IMR-90 (cell line): ENCODE data around the gene ANG. TPM values are rescaled to one million over a fixed set of nuclear protein-coding genes. Genes with fewer than 3 reads are reported as not detected.

Experiments used
- ATAC-seq: fragments of 200-7000 bp; cut with Tn5 transposase; 2 replicates; pipeline ENCODE4 v1.9.1; 2020; ENCODE audit warnings: low read depth, mild to moderate bottlenecking, moderate library complexity
- BruUV-seq: library from RNA; stranded (reverse); fragments of 400-500 nt; replicated peaks from 2 replicates; lab custom pipeline; 2021; lab: Mats Ljungman, UMichigan
- CTCF ChIA-PET: fragments of 300-600 bp; formaldehyde crosslinking; extraction: SDS; loops from one replicate; lab custom pipeline; 2021; ENCODE audit warnings: antibody characterized with exemption; lab: Yijun Ruan, JAX
- POLR2A ChIA-PET: fragments of 300-600 bp; sonication (Branson Sonifier 250); formaldehyde crosslinking; loops from one replicate; lab custom pipeline; 2022; ENCODE audit warnings: antibody characterized with exemption; ENCODE audit not compliant: unreplicated experiment; lab: Charles Lee
- DNase-seq: peaks from one replicate; pipeline ENCODE4 v3.0.0; 2013
- H2AFZ ChIP-seq: replicated peaks from 2 replicates; pipeline ENCODE3; 2013; ENCODE audit warnings: low read length, mild to moderate bottlenecking; ENCODE audit not compliant: poor library complexity
- H2AK5ac ChIP-seq: 2 replicates; pipeline ENCODE4 v1.6.1; 2013; ENCODE audit warnings: low read depth, low read length, inconsistent platforms
- H2AK9ac ChIP-seq: replicated peaks from 2 replicates; pipeline ENCODE3; 2013; ENCODE audit warnings: mild to moderate bottlenecking, low read depth, low read length, moderate library complexity; ENCODE audit not compliant: poor library complexity
- H2BK120ac ChIP-seq: 2 replicates; pipeline ENCODE4 v1.6.1; 2013; ENCODE audit warnings: low read depth, low read length, inconsistent platforms
- H2BK15ac ChIP-seq: 3 replicates; pipeline ENCODE4 v1.6.1; 2013; ENCODE audit warnings: low read depth, low read length, inconsistent platforms
- H2BK20ac ChIP-seq: 2 replicates; pipeline ENCODE4 v1.6.1; 2013; ENCODE audit warnings: low read depth, mild to moderate bottlenecking, inconsistent platforms, low read length, moderate library complexity
- H2BK5ac ChIP-seq: 2 replicates; pipeline ENCODE4 v1.6.1; 2013; ENCODE audit warnings: mild to moderate bottlenecking, low read depth, low read length, inconsistent platforms; ENCODE audit not compliant: poor library complexity, severe bottlenecking
- H3K14ac ChIP-seq: replicated peaks from 2 replicates; pipeline ENCODE4 v1.6.1; 2013; ENCODE audit warnings: low read depth, low read length, inconsistent platforms
- H3K18ac ChIP-seq: 2 replicates; pipeline ENCODE4 v1.6.1; 2013; ENCODE audit warnings: low read depth, low read length, control low read depth
- H3K23ac ChIP-seq: 2 replicates; pipeline ENCODE4 v1.6.1; 2013; ENCODE audit warnings: low read depth, low read length, inconsistent platforms
- H3K27ac ChIP-seq: 2 replicates; pipeline ENCODE4 v1.5.1; 2013; ENCODE audit warnings: mild to moderate bottlenecking, control low read depth, low read length; ENCODE audit not compliant: insufficient read depth
- H3K27me3 ChIP-seq: 2 replicates; pipeline ENCODE4 v1.6.1; 2013; ENCODE audit warnings: low read length; ENCODE audit not compliant: control insufficient read depth, insufficient read depth
- H3K36me3 ChIP-seq: 2 replicates; pipeline ENCODE4 v1.6.1; 2013; ENCODE audit warnings: low read length, mixed read lengths; ENCODE audit not compliant: control insufficient read depth, insufficient read depth
- H3K4ac ChIP-seq: 2 replicates; pipeline ENCODE4 v1.6.1; 2013; ENCODE audit warnings: low read depth, low read length, inconsistent platforms
- H3K4me1 ChIP-seq: 2 replicates; pipeline ENCODE4 v1.6.1; 2013; ENCODE audit warnings: low read length, mixed read lengths; ENCODE audit not compliant: control insufficient read depth, insufficient read depth
- H3K4me2 ChIP-seq: 2 replicates; pipeline ENCODE4 v1.6.1; 2013; ENCODE audit warnings: low read depth, mild to moderate bottlenecking, control low read depth, low read length, moderate library complexity
- H3K4me3 ChIP-seq: 2 replicates; pipeline ENCODE4 v1.5.1; 2013; ENCODE audit warnings: low read depth, mild to moderate bottlenecking, control low read depth, low read length, moderate library complexity; ENCODE audit not compliant: insufficient read depth
- H3K56ac ChIP-seq: 2 replicates; pipeline ENCODE4 v1.6.1; 2013; ENCODE audit warnings: low read length, inconsistent platforms; ENCODE audit not compliant: insufficient read depth; ENCODE audit errors: extremely low read depth
- H3K79me1 ChIP-seq, 2 experiments: 2 replicates each; pipeline ENCODE4 v1.6.1; 2013; ENCODE audit warnings: low read length in 2 of 2, inconsistent platforms in 1 of 2, low read depth in 1 of 2
- H3K9ac ChIP-seq: 2 replicates; pipeline ENCODE4 v1.6.1; 2013; ENCODE audit warnings: low read depth, low read length, control low read depth
- H3K9me1 ChIP-seq: 2 replicates; pipeline ENCODE4 v1.6.1; 2013; ENCODE audit warnings: low read length, inconsistent platforms; ENCODE audit not compliant: insufficient read depth
- H3K9me3 ChIP-seq: 2 replicates; pipeline ENCODE4 v1.6.1; 2013; ENCODE audit warnings: low read length; ENCODE audit not compliant: control insufficient read depth, insufficient read depth
- H4K20me1 ChIP-seq: 2 replicates; pipeline ENCODE4 v1.6.1; 2013; ENCODE audit warnings: low read length, inconsistent platforms; ENCODE audit not compliant: insufficient read depth
- H4K5ac ChIP-seq: 2 replicates; pipeline ENCODE4 v1.6.1; 2013; ENCODE audit warnings: mild to moderate bottlenecking, low read depth, low read length, control low read depth
- H4K8ac ChIP-seq, 2 experiments: 2 replicates each; pipeline ENCODE4 v1.6.1; 2013; ENCODE audit warnings: low read depth in 2 of 2, low read length in 2 of 2, control low read depth in 1 of 2, inconsistent platforms in 1 of 2
- H4K91ac ChIP-seq: 2 replicates; pipeline ENCODE4 v1.6.1; 2013; ENCODE audit warnings: low read depth, low read length, inconsistent platforms; ENCODE audit not compliant: insufficient read depth
- BHLHE40 ChIP-seq: fragments of 150-350 bp; IDR thresholded peaks from 2 replicates; pipeline ENCODE4 v1.6.1; 2016; ENCODE audit warnings: mild to moderate bottlenecking, low read depth, low read length
- CHD1 ChIP-seq: IDR thresholded peaks from 2 replicates; pipeline ENCODE4 v1.6.1; 2012; ENCODE audit warnings: low read depth, low read length, improper control_type of control experiment
- MAFK ChIP-seq: IDR thresholded peaks from 2 replicates; pipeline ENCODE4 v1.6.1; 2012; ENCODE audit warnings: low read depth, low read length, improper control_type of control experiment
- MAZ ChIP-seq: IDR thresholded peaks from 2 replicates; pipeline ENCODE4 v1.6.1; 2012; ENCODE audit warnings: low read depth, mild to moderate bottlenecking, low read length, improper control_type of control experiment, moderate library complexity, borderline replicate concordance
- MXI1 ChIP-seq: IDR thresholded peaks from 2 replicates; pipeline ENCODE4 v1.6.1; 2012; ENCODE audit warnings: low read depth, mild to moderate bottlenecking, low read length, moderate library complexity, borderline replicate concordance
- NFE2L2 ChIP-seq: fragments of 150-350 bp; IDR thresholded peaks from 2 replicates; pipeline ENCODE4 v1.6.1; 2016; ENCODE audit warnings: low read depth, mild to moderate bottlenecking, low read length
- POLR2A ChIP-seq: IDR thresholded peaks from 2 replicates; pipeline ENCODE4 v1.6.1; 2012; ENCODE audit warnings: mild to moderate bottlenecking, low read depth, low read length
- RAD21 ChIP-seq: IDR thresholded peaks from 2 replicates; pipeline ENCODE4 v1.6.1; 2012; ENCODE audit warnings: low read length, improper control_type of control experiment
- SMC3 ChIP-seq: fragments of 150-350 bp; IDR thresholded peaks from 2 replicates; pipeline ENCODE4 v1.6.1; 2016; ENCODE audit warnings: low read depth, mild to moderate bottlenecking, antibody characterized with exemption, low read length, moderate library complexity
- WGBS, 2 experiments: methylation state at CpG; one replicate each; pipeline versions ENCODE4 v1.1.5 to v1.1.7; 2013; ENCODE audit warnings: missing lambda C conversion rate in 2 of 2; ENCODE audit not compliant: insufficient read length in 1 of 2; ENCODE audit errors: extremely low coverage in 2 of 2; 5-methylcytosine and 5-hydroxymethylcytosine counted together
- dilution Hi-C: fragments of 300-500 bp; cut with HindIII; formaldehyde crosslinking; loops from one replicate; pipeline ENCODE4 v1.14.3; 2018; ENCODE audit warnings: low sequenced_read_pairs; ENCODE audit not compliant: unreplicated experiment
- in situ Hi-C: fragments of 300-500 bp; cut with MboI; formaldehyde crosslinking; loops from 3 replicates; pipeline ENCODE4 v1.14.3; 2019; ENCODE audit warnings: low sequenced_read_pairs, inconsistent platforms, mixed read lengths
- intact Hi-C: fragments of 100-400 bp; cut with micrococcal nuclease; formaldehyde crosslinking; loops from 2 replicates; pipeline ENCODE4 v1.10.0; 2022
- polyA plus RNA-seq, 3 experiments: library from polyadenylated mRNA; depleted of rRNA; stranded (reverse); fragments of >200 nt; gene quantifications; 2 replicates each; pipeline ENCODE4 v1.2.3, GENCODE V29; 2012; ENCODE audit warnings: low replicate concordance in 1 of 3
- total RNA-seq: library from RNA; depleted of rRNA; stranded (reverse); fragments of >200 nt; gene quantifications from 2 replicates; pipeline ENCODE4 v1.2.3, GENCODE V29; 2012
- TF ChIP-seq, protein P1 (sequence below): fragments of 150-350 bp; IDR thresholded peaks from 2 replicates; pipeline ENCODE4 v1.6.1; 2016; ENCODE audit warnings: low read depth, mild to moderate bottlenecking, low read length, moderate library complexity, borderline replicate concordance
- TF ChIP-seq, protein P2 (sequence below): conservative IDR thresholded peaks from 2 replicates; pipeline ENCODE4 v1.5.1; 2012; ENCODE audit warnings: mild to moderate bottlenecking, low read depth, low read length, improper control_type of control experiment

Gene ANG
- total and polyA plus RNA-seq, 2 of the 4 experiments (the other 2 are of a cell fraction): 3.6 to 4.7 TPM

DNA sequence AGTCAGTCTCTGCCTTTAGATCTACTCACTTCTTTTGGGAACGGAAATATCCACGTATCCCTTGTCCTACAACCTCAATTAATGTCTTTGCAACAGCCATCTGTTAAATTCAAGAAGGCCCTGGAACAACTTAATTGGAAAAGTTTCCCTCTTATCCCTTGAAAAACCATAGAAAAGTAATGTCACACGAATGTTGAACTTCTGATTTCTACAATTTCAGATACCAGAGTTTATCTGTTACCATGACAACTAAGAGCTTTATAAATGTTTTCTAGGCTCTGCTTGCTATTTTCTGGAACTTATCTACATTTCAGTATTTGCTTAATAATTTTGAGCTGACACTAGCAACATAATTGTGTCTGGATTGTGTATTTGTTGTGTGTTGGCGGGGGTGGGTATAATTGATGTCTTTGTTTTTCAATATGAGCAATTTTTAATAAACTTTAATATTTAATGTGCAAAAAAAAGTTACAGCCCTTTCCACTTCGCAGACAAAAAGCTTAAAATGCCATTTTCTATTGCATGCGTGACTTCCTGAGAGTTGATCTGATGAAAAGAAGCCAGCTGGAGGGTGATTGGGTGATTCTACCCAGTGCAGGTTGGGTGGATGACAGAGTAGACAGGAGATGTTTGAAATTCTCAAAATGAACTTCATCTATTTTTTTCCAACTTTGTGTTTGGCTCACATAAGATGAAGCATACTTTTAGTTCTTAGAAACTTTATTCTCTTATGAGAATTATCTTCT, 45.3 kb downstream of the ANG start:
- no peak overlapping the region for H3K23ac ChIP-seq
- H3K9ac ChIP-seq: no peak overlapping the region
- H3K27me3 ChIP-seq: no peaks in the 10 kb centered on the region
- no peak overlapping the region for H3K27ac ChIP-seq
- POLR2A ChIA-PET: no interaction called here
- no peak overlapping the region for H4K8ac ChIP-seq
- DNase-seq (no peak), ATAC-seq (no peak)
- CTCF ChIA-PET: no interaction called here
- H3K56ac ChIP-seq: no peak overlapping the region
- WGBS, 2 experiments: 17% methylated on average over 2 of the region's 6 CpGs; no CpG with 5 or more reads in 1 of the 2 experiments
- H3K4me1 ChIP-seq: no peaks in the 10 kb centered on the region
- no peak overlapping the region for H4K5ac ChIP-seq
- H4K91ac ChIP-seq: no peak overlapping the region
- dilution Hi-C loops (no loop called here), intact Hi-C loops (no loop called here), in situ Hi-C loops (no loop called here)
- no peak overlapping the region for H2BK5ac ChIP-seq
- no peak overlapping the region for H2AFZ ChIP-seq
- no peaks in the 10 kb centered on the region for H4K20me1 ChIP-seq
- H3K79me1 ChIP-seq: no peaks in the 10 kb centered on the region
- TF ChIP-seq MAFK (no peak), MAZ (no peak), POLR2A (no peak), MXI1 (no peak), SMC3 (no peak), CHD1 (no peak), BHLHE40 (no peak), RAD21 (no peak), NFE2L2 (no peak)
- TF ChIP-seq, protein P1, sequence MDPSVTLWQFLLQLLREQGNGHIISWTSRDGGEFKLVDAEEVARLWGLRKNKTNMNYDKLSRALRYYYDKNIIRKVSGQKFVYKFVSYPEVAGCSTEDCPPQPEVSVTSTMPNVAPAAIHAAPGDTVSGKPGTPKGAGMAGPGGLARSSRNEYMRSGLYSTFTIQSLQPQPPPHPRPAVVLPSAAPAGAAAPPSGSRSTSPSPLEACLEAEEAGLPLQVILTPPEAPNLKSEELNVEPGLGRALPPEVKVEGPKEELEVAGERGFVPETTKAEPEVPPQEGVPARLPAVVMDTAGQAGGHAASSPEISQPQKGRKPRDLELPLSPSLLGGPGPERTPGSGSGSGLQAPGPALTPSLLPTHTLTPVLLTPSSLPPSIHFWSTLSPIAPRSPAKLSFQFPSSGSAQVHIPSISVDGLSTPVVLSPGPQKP: no peak
- TF ChIP-seq, protein P2, sequence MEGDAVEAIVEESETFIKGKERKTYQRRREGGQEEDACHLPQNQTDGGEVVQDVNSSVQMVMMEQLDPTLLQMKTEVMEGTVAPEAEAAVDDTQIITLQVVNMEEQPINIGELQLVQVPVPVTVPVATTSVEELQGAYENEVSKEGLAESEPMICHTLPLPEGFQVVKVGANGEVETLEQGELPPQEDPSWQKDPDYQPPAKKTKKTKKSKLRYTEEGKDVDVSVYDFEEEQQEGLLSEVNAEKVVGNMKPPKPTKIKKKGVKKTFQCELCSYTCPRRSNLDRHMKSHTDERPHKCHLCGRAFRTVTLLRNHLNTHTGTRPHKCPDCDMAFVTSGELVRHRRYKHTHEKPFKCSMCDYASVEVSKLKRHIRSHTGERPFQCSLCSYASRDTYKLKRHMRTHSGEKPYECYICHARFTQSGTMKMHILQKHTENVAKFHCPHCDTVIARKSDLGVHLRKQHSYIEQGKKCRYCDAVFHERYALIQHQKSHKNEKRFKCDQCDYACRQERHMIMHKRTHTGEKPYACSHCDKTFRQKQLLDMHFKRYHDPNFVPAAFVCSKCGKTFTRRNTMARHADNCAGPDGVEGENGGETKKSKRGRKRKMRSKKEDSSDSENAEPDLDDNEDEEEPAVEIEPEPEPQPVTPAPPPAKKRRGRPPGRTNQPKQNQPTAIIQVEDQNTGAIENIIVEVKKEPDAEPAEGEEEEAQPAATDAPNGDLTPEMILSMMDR: no peak
- H3K18ac ChIP-seq: no peak overlapping the region
- H2BK15ac ChIP-seq: no peak overlapping the region
- H2AK9ac ChIP-seq: no peak overlapping the region
- no peaks in the 10 kb centered on the region for H3K9me1 ChIP-seq
- no peak overlapping the region for H3K4me2 ChIP-seq
- no peak overlapping the region for H2AK5ac ChIP-seq
- no peak overlapping the region for H3K4me3 ChIP-seq
- H3K9me3 ChIP-seq: no peaks in the 10 kb centered on the region
- no TSS peak for BruUV-seq
- no peak overlapping the region for H2BK20ac ChIP-seq
- H2BK120ac ChIP-seq: no peak overlapping the region
- H3K4ac ChIP-seq: no peak overlapping the region
- no peaks in the 10 kb centered on the region for H3K36me3 ChIP-seq
- no peak overlapping the region for H3K14ac ChIP-seq
